ENCODE measurements around the gene CDX1. TPM values are rescaled to one million over a fixed set of nuclear protein-coding genes. Genes with fewer than 3 reads are reported as not detected.

Gene CDX1
- total RNA-seq, 1 experiment from 2014 or later: 0.22 TPM

GRCh38 chr5:150229571-150229970, 63.0 kb downstream of the CDX1 start:
- Histone ChIP-seq H2BK120ac (ENCODE audit: low read depth, low read length, poor library complexity, severe bottlenecking) (no peak overlapping the region), H3K4me1 (ENCODE audit: insufficient read depth, low read length) (no peaks in the 10 kb centered on the region), H4K8ac (replicated peaks; ENCODE audit: insufficient read length, low read depth, low read length) (no peak overlapping the region), H3K79me1 (ENCODE audit: insufficient read depth, low read depth, low read length, poor library complexity, severe bottlenecking) (no peaks in the 10 kb centered on the region), H3K56ac (ENCODE audit: insufficient read length, low read depth, low read length) (no peak overlapping the region), H2BK5ac (ENCODE audit: insufficient read length, low read length) (no peak overlapping the region), H3K4ac (ENCODE audit: low read depth, low read length) (no peak overlapping the region), H4K5ac (ENCODE audit: insufficient read length, low read depth, low read length) (no peak overlapping the region), H3K9me3 (ENCODE audit: control insufficient read depth, low read depth, low read length) (no peaks in the 10 kb centered on the region), H3K27me3 (ENCODE audit: insufficient read depth, low read length) (no peaks in the 10 kb centered on the region), H3K14ac (ENCODE audit: insufficient read depth, low read length) (no peak overlapping the region), H2AK5ac (ENCODE audit: insufficient read length, low read length) (no peak overlapping the region), H2AFZ (ENCODE audit: low read length) (no peak overlapping the region), H3K4me2 (ENCODE audit: insufficient read depth, insufficient read length, low read length) (no peak overlapping the region), H3K18ac (ENCODE audit: insufficient read length, low read depth, low read length) (no peak overlapping the region), H3K79me2 (ENCODE audit: insufficient read depth, low read length) (no peaks in the 10 kb centered on the region), H3K23ac (ENCODE audit: insufficient read length, low read depth, low read length) (no peak overlapping the region), H4K20me1 (ENCODE audit: control insufficient read depth, insufficient read depth, insufficient read length) (no peaks in the 10 kb centered on the region), H3K23me2 (ENCODE audit: insufficient read length, low read depth, low read length, poor library complexity, severe bottlenecking) (no peaks in the 10 kb centered on the region), H2BK12ac (ENCODE audit: insufficient read length, low read depth, low read length) (no peak overlapping the region), H3T11ph (ENCODE audit: low read length) (no peak overlapping the region), H3K9ac (ENCODE audit: extremely low read depth, insufficient read length, low read length) (no peak overlapping the region), H3K27ac (ENCODE audit: insufficient read length, low read depth, low read length) (no peak overlapping the region), H2BK15ac (ENCODE audit: low read depth, low read length) (no peak overlapping the region), H4K91ac (ENCODE audit: insufficient read length, low read depth, low read length) (no peak overlapping the region), H2BK20ac (ENCODE audit: low read depth, low read length, poor library complexity, severe bottlenecking) (no peak overlapping the region)
- H3K9me3 Mint-ChIP-seq: no peaks in the 10 kb centered on the region
- H3K4me1 Mint-ChIP-seq: peaks cover 0 to 6% of the 10 kb centered on the region in 2 experiments; a peak in 3 of 4 replicates
- H3K4me3 Mint-ChIP-seq: no peak overlapping the region
- H3K36me3 Mint-ChIP-seq (ENCODE audit: insufficient read depth in 1 of 3, low read depth in 3 of 3): no peaks in the 10 kb centered on the region
- DNase-seq: no peak
- no peaks in the 10 kb centered on the region; the same call in 1 of the 2 replicates for H3K27me3 Mint-ChIP-seq (ENCODE audit: low read depth)
- TF ChIP-seq CTCF (conservative IDR thresholded peaks at IDR 0.05): no peak
- no CpG with 5 or more reads among the region's 3 CpGs for WGBS (ENCODE audit: extremely low coverage, insufficient read length, low lambda C conversion rate)
- no peak overlapping the region for H3K27ac Mint-ChIP-seq

Data from H9 (cell line).